ENCODE data around the gene BCL2.

The BCL2 gene

GRCh38 chr18:63169853-63170252 is 149.7 kb downstream of the BCL2 start:
- no peak overlapping the region for H3K27ac ChIP-seq (ENCODE audit: low read length)
- H3K9me3 ChIP-seq (ENCODE audit: control insufficient read depth, insufficient read depth, low read length) = no peaks in the 10 kb centered on the region
- no peaks in the 10 kb centered on the region for H3K4me1 ChIP-seq (ENCODE audit: control insufficient read depth, insufficient read depth, low read length)
- no peak overlapping the region for H3K4me3 ChIP-seq (ENCODE audit: low read length)
- H3K27me3 ChIP-seq (ENCODE audit: control insufficient read depth, insufficient read depth, low read length) = no peaks in the 10 kb centered on the region
- DNase-seq (ENCODE audit: low read depth, low spot score) = no peak
- no peaks in the 10 kb centered on the region for H3K36me3 ChIP-seq (ENCODE audit: control insufficient read depth, insufficient read depth, low read length)
- WGBS (ENCODE audit: insufficient coverage, insufficient read length) = no CpG with 5 or more reads among the region's 5 CpGs

GRCh38 chr18:63168287-63168686 is 151.3 kb downstream of the BCL2 start:
- H3K9me3 ChIP-seq (ENCODE audit: control insufficient read depth, insufficient read depth, low read length) = no peaks in the 10 kb centered on the region
- no peaks in the 10 kb centered on the region for H3K27me3 ChIP-seq (ENCODE audit: control insufficient read depth, insufficient read depth, low read length)
- no peak overlapping the region for H3K27ac ChIP-seq (ENCODE audit: low read length)
- H3K4me3 ChIP-seq (ENCODE audit: low read length) = no peak overlapping the region
- WGBS (ENCODE audit: insufficient coverage, insufficient read length) = no CpG with 5 or more reads among the region's 5 CpGs
- no peaks in the 10 kb centered on the region for H3K4me1 ChIP-seq (ENCODE audit: control insufficient read depth, insufficient read depth, low read length)
- no peak for DNase-seq (ENCODE audit: low read depth, low spot score)
- H3K36me3 ChIP-seq (ENCODE audit: control insufficient read depth, insufficient read depth, low read length) = no peaks in the 10 kb centered on the region

GRCh38 chr18:63166142-63166541 is 153.4 kb downstream of the BCL2 start:
- Histone ChIP-seq H3K27me3 (ENCODE audit: control insufficient read depth, insufficient read depth, low read length) (no peaks in the 10 kb centered on the region), H3K36me3 (ENCODE audit: control insufficient read depth, insufficient read depth, low read length) (no peaks in the 10 kb centered on the region), H3K27ac (ENCODE audit: low read length) (no peak overlapping the region), H3K9me3 (ENCODE audit: control insufficient read depth, insufficient read depth, low read length) (no peaks in the 10 kb centered on the region), H3K4me1 (ENCODE audit: control insufficient read depth, insufficient read depth, low read length) (no peaks in the 10 kb centered on the region), H3K4me3 (ENCODE audit: low read length) (no peak overlapping the region)
- WGBS (ENCODE audit: insufficient coverage, insufficient read length) = no CpG with 5 or more reads among the region's 12 CpGs
- no peak for DNase-seq (ENCODE audit: low read depth, low spot score)

- Histone ChIP-seq H3K27me3 (ENCODE audit: control insufficient read depth, insufficient read depth, low read length) (no peaks in the 10 kb centered on the region), H3K27ac (ENCODE audit: low read length) (no peak overlapping the region), H3K36me3 (ENCODE audit: control insufficient read depth, insufficient read depth, low read length) (no peaks in the 10 kb centered on the region), H3K4me3 (ENCODE audit: low read length) (no peak overlapping the region), H3K9me3 (ENCODE audit: control insufficient read depth, insufficient read depth, low read length) (no peaks in the 10 kb centered on the region), H3K4me1 (ENCODE audit: control insufficient read depth, insufficient read depth, low read length) (no peaks in the 10 kb centered on the region)
- WGBS (ENCODE audit: insufficient coverage, insufficient read length) = no CpG with 5 or more reads among the region's 1 CpG
- DNase-seq (ENCODE audit: low read depth, low spot score) = no peak
These were observed 155.2 kb downstream of the BCL2 start for GRCh38 chr18:63164396-63164795.

GRCh38 chr18:63162271-63163014 is 157.1 kb downstream of the BCL2 start:
- Histone ChIP-seq H3K4me1 (ENCODE audit: control insufficient read depth, insufficient read depth, low read length) (no peaks in the 10 kb centered on the region), H3K27me3 (ENCODE audit: control insufficient read depth, insufficient read depth, low read length) (no peaks in the 10 kb centered on the region), H3K4me3 (ENCODE audit: low read length) (no peak overlapping the region), H3K27ac (ENCODE audit: low read length) (no peak overlapping the region), H3K9me3 (ENCODE audit: control insufficient read depth, insufficient read depth, low read length) (no peaks in the 10 kb centered on the region), H3K36me3 (ENCODE audit: control insufficient read depth, insufficient read depth, low read length) (no peaks in the 10 kb centered on the region)
- DNase-seq (ENCODE audit: low read depth, low spot score) = no peak
- no CpG with 5 or more reads among the region's 7 CpGs for WGBS (ENCODE audit: insufficient coverage, insufficient read length)

- Histone ChIP-seq H3K27ac (ENCODE audit: low read length) (no peak overlapping the region), H3K36me3 (ENCODE audit: control insufficient read depth, insufficient read depth, low read length) (no peaks in the 10 kb centered on the region), H3K4me1 (ENCODE audit: control insufficient read depth, insufficient read depth, low read length) (no peaks in the 10 kb centered on the region), H3K9me3 (ENCODE audit: control insufficient read depth, insufficient read depth, low read length) (no peaks in the 10 kb centered on the region), H3K4me3 (ENCODE audit: low read length) (no peak overlapping the region), H3K27me3 (ENCODE audit: control insufficient read depth, insufficient read depth, low read length) (no peaks in the 10 kb centered on the region)
- no CpG with 5 or more reads among the region's 7 CpGs for WGBS (ENCODE audit: insufficient coverage, insufficient read length)
- DNase-seq (ENCODE audit: low read depth, low spot score) = no peak
These were observed 157.8 kb downstream of the BCL2 start for GRCh38 chr18:63161761-63162195.

- no peaks in the 10 kb centered on the region for H3K9me3 ChIP-seq (ENCODE audit: control insufficient read depth, insufficient read depth, low read length)
- no CpG with 5 or more reads among the region's 7 CpGs for WGBS (ENCODE audit: insufficient coverage, insufficient read length)
- H3K4me3 ChIP-seq (ENCODE audit: low read length) = no peak overlapping the region
- H3K4me1 ChIP-seq (ENCODE audit: control insufficient read depth, insufficient read depth, low read length) = no peaks in the 10 kb centered on the region
- no peaks in the 10 kb centered on the region for H3K27me3 ChIP-seq (ENCODE audit: control insufficient read depth, insufficient read depth, low read length)
- no peak for DNase-seq (ENCODE audit: low read depth, low spot score)
- no peak overlapping the region for H3K27ac ChIP-seq (ENCODE audit: low read length)
- H3K36me3 ChIP-seq (ENCODE audit: control insufficient read depth, insufficient read depth, low read length) = no peaks in the 10 kb centered on the region
These were observed 158.4 kb downstream of the BCL2 start for GRCh38 chr18:63161032-63161760.

- no peaks in the 10 kb centered on the region for H3K36me3 ChIP-seq (ENCODE audit: control insufficient read depth, insufficient read depth, low read length)
- whole genome bisulfite sequencing (ENCODE audit: insufficient coverage, insufficient read length) = no CpG with 5 or more reads among the region's 13 CpGs
- no peak overlapping the region for H3K27ac ChIP-seq (ENCODE audit: low read length)
- H3K9me3 ChIP-seq (ENCODE audit: control insufficient read depth, insufficient read depth, low read length) = no peaks in the 10 kb centered on the region
- H3K4me3 ChIP-seq (ENCODE audit: low read length) = no peak overlapping the region
- 0 out of 2 replicates have a peak, but pooled peaks cover 2% of the 10 kb centered on the region for H3K4me1 ChIP-seq (ENCODE audit: control insufficient read depth, insufficient read depth, low read length)
- no peaks in the 10 kb centered on the region for H3K27me3 ChIP-seq (ENCODE audit: control insufficient read depth, insufficient read depth, low read length)
- no peak for DNase-seq (ENCODE audit: low read depth, low spot score)
These were observed 159.2 kb downstream of the BCL2 start for GRCh38 chr18:63160172-63160995.

- no peak for DNase-seq (ENCODE audit: low read depth, low spot score)
- H3K27ac ChIP-seq (ENCODE audit: low read length) = no peak overlapping the region
- H3K4me3 ChIP-seq (ENCODE audit: low read length) = no peak overlapping the region
- no peaks in the 10 kb centered on the region for H3K36me3 ChIP-seq (ENCODE audit: control insufficient read depth, insufficient read depth, low read length)
- H3K4me1 ChIP-seq (ENCODE audit: control insufficient read depth, insufficient read depth, low read length) = 0 out of 2 replicates have a peak, but pooled peaks cover 3% of the 10 kb centered on the region
- H3K9me3 ChIP-seq (ENCODE audit: control insufficient read depth, insufficient read depth, low read length) = no peaks in the 10 kb centered on the region
- no CpG with 5 or more reads among the region's 9 CpGs for WGBS (ENCODE audit: insufficient coverage, insufficient read length)
- no peaks in the 10 kb centered on the region for H3K27me3 ChIP-seq (ENCODE audit: control insufficient read depth, insufficient read depth, low read length)
These were observed 160.0 kb downstream of the BCL2 start for GRCh38 chr18:63159590-63159989.

GRCh38 chr18:63158676-63159291 is 160.8 kb downstream of the BCL2 start:
- no peak overlapping the region for H3K4me3 ChIP-seq (ENCODE audit: low read length)
- no peaks in the 10 kb centered on the region for H3K9me3 ChIP-seq (ENCODE audit: control insufficient read depth, insufficient read depth, low read length)
- WGBS (ENCODE audit: insufficient coverage, insufficient read length) = no CpG with 5 or more reads among the region's 6 CpGs
- no peaks in the 10 kb centered on the region for H3K27me3 ChIP-seq (ENCODE audit: control insufficient read depth, insufficient read depth, low read length)
- H3K4me1 ChIP-seq (ENCODE audit: control insufficient read depth, insufficient read depth, low read length) = 0 out of 2 replicates have a peak, but pooled peaks cover 3% of the 10 kb centered on the region
- no peak overlapping the region for H3K27ac ChIP-seq (ENCODE audit: low read length)
- DNase-seq (ENCODE audit: low read depth, low spot score) = no peak
- H3K36me3 ChIP-seq (ENCODE audit: control insufficient read depth, insufficient read depth, low read length) = no peaks in the 10 kb centered on the region
